ENCODE results near the gene ST3GAL4.

The ST3GAL4 gene

GRCh38 chr11:126405374-126405773 lies 49.9 kb downstream of the ST3GAL4 start:
- no peaks in the 10 kb centered on the region for H3K4me1 Mint-ChIP-seq
- H3K27me3 Mint-ChIP-seq: no peaks in the 10 kb centered on the region
- no peak overlapping the region for H3K27ac Mint-ChIP-seq
- peaks cover 2% of the 10 kb centered on the region for H3K36me3 Mint-ChIP-seq (ENCODE audit: low read depth)
- DNase-seq (no peak), ATAC-seq (no peak)
- no peaks in the 10 kb centered on the region for H3K9me3 Mint-ChIP-seq
- H3K4me3 Mint-ChIP-seq: no peak overlapping the region

- Mint-ChIP-seq H3K36me3 (ENCODE audit: low read depth) (peaks cover 4% of the 10 kb centered on the region), H3K9me3 (no peaks in the 10 kb centered on the region), H3K27me3 (no peaks in the 10 kb centered on the region), H3K4me1 (no peaks in the 10 kb centered on the region), H3K27ac (no peak overlapping the region), H3K4me3 (no peak overlapping the region)
- DNase-seq (no peak), ATAC-seq (no peak)
These were observed 50.4 kb downstream of the ST3GAL4 start for GRCh38 chr11:126405906-126406305.

GRCh38 chr11:126406368-126406767 lies 50.9 kb downstream of the ST3GAL4 start:
- H3K27me3 Mint-ChIP-seq: no peaks in the 10 kb centered on the region
- no peak for DNase-seq
- no peak for ATAC-seq
- H3K36me3 Mint-ChIP-seq (ENCODE audit: low read depth): peaks cover 4% of the 10 kb centered on the region
- no peak overlapping the region for H3K27ac Mint-ChIP-seq
- H3K4me3 Mint-ChIP-seq: no peak overlapping the region
- H3K9me3 Mint-ChIP-seq: no peaks in the 10 kb centered on the region
- no peaks in the 10 kb centered on the region for H3K4me1 Mint-ChIP-seq

GRCh38 chr11:126407101-126407521 lies 51.6 kb downstream of the ST3GAL4 start:
- Mint-ChIP-seq H3K27ac (no peak overlapping the region), H3K4me1 (no peaks in the 10 kb centered on the region), H3K27me3 (no peaks in the 10 kb centered on the region), H3K4me3 (no peak overlapping the region), H3K36me3 (ENCODE audit: low read depth) (peaks cover 7% of the 10 kb centered on the region), H3K9me3 (no peaks in the 10 kb centered on the region)
- ATAC-seq (no peak), DNase-seq (no peak)

GRCh38 chr11:126407682-126408288 lies 52.3 kb downstream of the ST3GAL4 start:
- ATAC-seq: no peak
- Mint-ChIP-seq H3K36me3 (ENCODE audit: low read depth) (peaks cover 7% of the 10 kb centered on the region), H3K27ac (no peak overlapping the region), H3K4me3 (no peak overlapping the region), H3K9me3 (no peaks in the 10 kb centered on the region), H3K27me3 (no peaks in the 10 kb centered on the region), H3K4me1 (no peaks in the 10 kb centered on the region)
- no peak for DNase-seq

- H3K9me3 Mint-ChIP-seq: no peaks in the 10 kb centered on the region
These were observed 53.0 kb downstream of the ST3GAL4 start for GRCh38 chr11:126408496-126408895.

GRCh38 chr11:126408901-126409619 lies 53.6 kb downstream of the ST3GAL4 start:
- DNase-seq (no peak), ATAC-seq (no peak)
- no peaks in the 10 kb centered on the region for H3K9me3 Mint-ChIP-seq
- H3K4me1 Mint-ChIP-seq: no peaks in the 10 kb centered on the region
- no peak overlapping the region for H3K27ac Mint-ChIP-seq
- no peaks in the 10 kb centered on the region for H3K27me3 Mint-ChIP-seq
- peaks cover 7% of the 10 kb centered on the region for H3K36me3 Mint-ChIP-seq (ENCODE audit: low read depth)
- no peak overlapping the region for H3K4me3 Mint-ChIP-seq

More at GRCh38 chr11:126408496-126408895, 53.0 kb downstream of the ST3GAL4 start:
- no peak for ATAC-seq
- Mint-ChIP-seq H3K4me3 (no peak overlapping the region), H3K27ac (no peak overlapping the region), H3K36me3 (ENCODE audit: low read depth) (peaks cover 7% of the 10 kb centered on the region), H3K27me3 (no peaks in the 10 kb centered on the region), H3K4me1 (no peaks in the 10 kb centered on the region)
- no peak for DNase-seq

GRCh38 chr11:126409620-126409985 lies 54.1 kb downstream of the ST3GAL4 start:
- H3K4me1 Mint-ChIP-seq: no peaks in the 10 kb centered on the region
- H3K4me3 Mint-ChIP-seq: no peak overlapping the region

GRCh38 chr11:126410649-126411048 lies 55.2 kb downstream of the ST3GAL4 start:
- no peak overlapping the region for H3K4me3 Mint-ChIP-seq
- H3K9me3 Mint-ChIP-seq: no peaks in the 10 kb centered on the region
- H3K4me1 Mint-ChIP-seq: peaks cover under 1% of the 10 kb centered on the region
- ATAC-seq (no peak), DNase-seq (no peak)
- H3K36me3 Mint-ChIP-seq (ENCODE audit: low read depth): peaks cover 7% of the 10 kb centered on the region
- H3K27me3 Mint-ChIP-seq: no peaks in the 10 kb centered on the region
- no peak overlapping the region for H3K27ac Mint-ChIP-seq

More at GRCh38 chr11:126409620-126409985, 54.1 kb downstream of the ST3GAL4 start:
- Mint-ChIP-seq H3K36me3 (ENCODE audit: low read depth) (peaks cover 7% of the 10 kb centered on the region), H3K27me3 (no peaks in the 10 kb centered on the region), H3K9me3 (no peaks in the 10 kb centered on the region), H3K27ac (no peak overlapping the region)
- ATAC-seq (no peak), DNase-seq (no peak)

- H3K4me3 Mint-ChIP-seq: no peak overlapping the region
- no peak overlapping the region for H3K27ac Mint-ChIP-seq
- no peak for DNase-seq
- peaks cover 7% of the 10 kb centered on the region for H3K36me3 Mint-ChIP-seq (ENCODE audit: low read depth)
- peaks cover 8% of the 10 kb centered on the region for H3K4me1 Mint-ChIP-seq
- H3K9me3 Mint-ChIP-seq: no peaks in the 10 kb centered on the region
- ATAC-seq: no peak
- H3K27me3 Mint-ChIP-seq: no peaks in the 10 kb centered on the region
These were observed 56.5 kb downstream of the ST3GAL4 start for GRCh38 chr11:126411971-126412381.

- Mint-ChIP-seq H3K4me1 (peaks cover 8% of the 10 kb centered on the region), H3K9me3 (no peaks in the 10 kb centered on the region), H3K36me3 (ENCODE audit: low read depth) (peaks cover 7% of the 10 kb centered on the region), H3K4me3 (no peak overlapping the region), H3K27me3 (no peaks in the 10 kb centered on the region), H3K27ac (no peak overlapping the region)
- ATAC-seq: no peak
- no peak for DNase-seq
These were observed 57.9 kb downstream of the ST3GAL4 start for GRCh38 chr11:126413426-126413825.

GRCh38 chr11:126413843-126414405 lies 58.4 kb downstream of the ST3GAL4 start:
- ATAC-seq: no peak
- Mint-ChIP-seq H3K27ac (no peak overlapping the region), H3K27me3 (no peaks in the 10 kb centered on the region), H3K9me3 (no peaks in the 10 kb centered on the region), H3K36me3 (ENCODE audit: low read depth) (peaks cover 7% of the 10 kb centered on the region), H3K4me3 (no peak overlapping the region), H3K4me1 (peaks cover 8% of the 10 kb centered on the region)
- DNase-seq: no peak

GRCh38 chr11:126414615-126415014 lies 59.1 kb downstream of the ST3GAL4 start:
- H3K36me3 Mint-ChIP-seq (ENCODE audit: low read depth): peaks cover 4% of the 10 kb centered on the region
- H3K27me3 Mint-ChIP-seq: peaks cover under 1% of the 10 kb centered on the region
- no peak for DNase-seq
- H3K27ac Mint-ChIP-seq: no peak overlapping the region
- H3K9me3 Mint-ChIP-seq: no peaks in the 10 kb centered on the region
- ATAC-seq: no peak
- peaks cover 8% of the 10 kb centered on the region for H3K4me1 Mint-ChIP-seq
- H3K4me3 Mint-ChIP-seq: no peak overlapping the region

GRCh38 chr11:126415128-126415527 lies 59.6 kb downstream of the ST3GAL4 start:
- Mint-ChIP-seq H3K27ac (no peak overlapping the region), H3K27me3 (peaks cover 6% of the 10 kb centered on the region), H3K36me3 (ENCODE audit: low read depth) (peaks cover 4% of the 10 kb centered on the region), H3K4me1 (peaks cover 13% of the 10 kb centered on the region), H3K4me3 (no peak overlapping the region), H3K9me3 (no peaks in the 10 kb centered on the region)
- ATAC-seq (no peak), DNase-seq (no peak)

Measured in activated naive CD8-positive, alpha-beta T cell treated with anti-CD3 and anti-CD28 coated beads, Interleukin-2, amount 50 U/mL, for 24 hours (primary cell).